GM21447 (cell line): Measurements from ENCODE around the gene GATA5.
"Not testable (repeated sequence)": the region's sequence is repeated elsewhere in the genome, so short reads cannot be mapped to it uniquely, and the experiment has no call there.

ENCODE experiments used
- ATAC-seq: cut with Tn5 transposase; IDR thresholded peaks from one replicate; pipeline ENCODE4 v1.9.1; 2021; ENCODE audit not compliant: unreplicated experiment

Gene GATA5

DNA sequence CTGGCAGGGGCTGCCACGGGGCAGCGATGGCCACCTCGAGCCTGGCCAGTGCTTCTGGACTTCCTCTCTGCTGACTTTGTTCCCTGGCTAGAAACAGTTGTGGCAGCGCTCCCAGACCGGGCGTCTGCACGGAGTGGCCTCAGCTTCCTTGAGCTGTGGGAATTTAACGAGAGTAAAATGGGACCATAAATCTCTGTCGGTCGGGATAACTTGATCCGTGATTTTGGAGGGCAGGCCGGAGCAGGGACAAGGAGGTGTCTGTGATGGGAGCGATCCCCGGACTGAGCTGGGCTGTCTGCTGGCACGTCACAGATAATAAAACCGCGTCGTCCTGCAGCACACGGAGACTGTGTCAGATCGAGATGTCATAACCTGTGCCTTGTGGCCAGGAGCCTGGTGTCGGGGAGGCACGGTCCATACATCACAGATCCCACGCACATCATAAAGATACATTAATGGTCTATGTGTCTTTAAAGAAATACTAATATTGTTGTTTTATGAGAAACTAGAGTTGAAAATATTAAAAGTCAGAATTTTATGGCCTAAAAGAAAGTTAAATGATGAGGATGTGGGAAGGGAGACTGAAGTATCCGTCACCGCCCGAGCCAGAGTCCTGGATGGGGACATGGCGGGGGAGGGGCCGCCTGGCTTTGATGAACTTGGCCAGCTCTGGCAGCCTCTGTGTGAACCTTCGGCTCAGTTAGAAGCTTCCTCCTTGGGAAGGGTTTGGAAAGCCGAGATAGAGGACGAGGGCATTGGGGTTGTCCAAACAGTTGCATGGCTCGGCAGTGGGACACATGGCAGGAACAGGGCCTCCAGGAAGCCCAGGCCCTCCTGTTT lies 41.9 kb downstream of the GATA5 start:
- ATAC-seq: no peak

DNA sequence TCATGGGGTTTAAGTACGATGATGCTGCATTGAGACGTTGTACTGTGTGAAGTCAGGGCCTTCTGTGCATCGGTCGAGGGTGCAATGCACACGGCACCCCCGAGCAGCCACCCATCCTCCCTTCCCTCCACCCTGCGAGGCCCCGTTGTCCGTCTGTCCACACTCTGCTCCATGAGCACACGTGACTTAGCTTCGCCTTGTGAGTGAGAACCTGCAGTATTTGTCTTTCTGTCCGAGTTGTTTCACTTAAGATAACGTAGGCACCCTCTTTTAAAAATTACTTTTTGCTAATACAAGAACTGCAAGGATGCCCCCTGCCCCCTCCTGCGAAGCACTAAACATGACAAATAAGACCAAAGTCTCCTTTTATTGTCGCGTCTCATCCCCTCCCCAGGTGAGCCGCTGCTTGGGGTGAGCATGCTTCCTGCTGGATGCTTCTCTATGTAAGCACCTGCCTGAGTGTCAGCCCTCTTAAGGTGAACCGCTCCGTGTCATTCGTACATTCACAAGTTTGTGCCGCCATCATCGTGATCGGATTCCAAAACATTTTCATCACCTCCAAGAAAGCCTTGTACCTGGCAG lies 44.8 kb downstream of the GATA5 start:
- no peak for ATAC-seq

DNA sequence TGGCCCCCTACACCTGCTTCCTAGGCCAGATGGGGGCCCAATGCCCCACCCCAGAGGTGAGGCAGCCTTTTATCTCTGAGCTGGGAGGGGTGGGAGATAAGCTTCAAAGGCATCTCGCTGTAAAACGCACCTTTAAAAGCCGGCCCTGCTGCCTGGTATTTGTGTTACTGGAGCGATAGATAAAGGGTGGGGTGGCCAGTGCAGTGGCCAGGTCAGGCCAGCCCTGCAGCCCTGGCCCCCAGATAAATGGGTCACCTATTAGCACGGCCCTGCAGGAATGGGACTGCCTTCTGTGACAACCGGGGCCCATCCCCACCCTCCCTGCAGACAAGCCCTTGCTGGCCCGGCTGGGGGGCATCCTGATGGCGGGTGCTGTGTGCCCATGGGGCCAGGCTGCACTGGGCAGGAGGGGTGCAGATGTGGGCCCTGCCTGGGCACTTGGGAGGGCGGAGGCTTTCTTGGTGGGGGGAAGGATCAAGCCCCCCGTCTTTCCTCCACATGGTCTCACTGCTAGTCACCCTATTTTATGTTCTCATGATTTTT lies 45.4 kb downstream of the GATA5 start:
- ATAC-seq: no peak

DNA sequence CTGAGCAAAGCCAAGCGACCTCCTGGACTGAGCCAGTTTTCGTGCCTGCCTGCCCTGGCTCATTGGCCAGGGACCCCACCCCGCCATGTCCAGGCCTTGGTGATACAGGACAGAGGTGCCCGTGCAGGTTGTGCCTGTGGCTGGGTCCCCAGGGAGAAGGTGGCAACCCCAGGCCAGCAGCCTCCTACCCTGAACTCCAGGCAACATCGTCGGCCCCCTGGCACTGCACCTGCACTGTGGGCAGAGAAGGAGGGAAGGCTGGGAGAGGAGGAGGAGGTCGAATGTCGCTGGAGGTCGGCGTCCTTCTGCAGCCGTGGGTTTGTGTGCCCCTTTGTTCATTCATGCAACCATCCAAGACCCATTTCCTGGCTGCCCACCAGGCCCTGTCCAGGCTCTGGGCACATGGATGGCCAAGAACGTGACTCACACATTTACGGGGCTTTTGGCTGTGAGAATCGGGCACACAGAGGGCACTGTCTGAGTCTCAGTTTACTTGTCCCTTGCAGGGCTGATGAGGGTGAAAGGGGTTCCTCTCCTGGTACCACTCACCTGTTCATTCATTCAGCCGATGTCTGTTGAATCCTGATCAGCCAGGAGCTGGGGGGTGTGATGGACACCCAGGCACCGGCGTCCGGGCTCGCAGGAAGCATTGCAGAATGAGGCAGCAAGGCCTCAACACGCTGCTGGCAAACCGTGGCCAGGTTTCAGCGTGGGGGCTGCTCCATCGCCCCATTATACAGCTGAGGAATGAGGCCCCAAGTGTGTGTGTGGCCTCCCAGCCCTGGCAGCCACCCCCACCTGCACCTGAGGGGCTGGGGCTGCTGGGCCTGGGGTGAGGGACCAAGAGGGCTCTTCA lies 46.1 kb downstream of the GATA5 start:
- ATAC-seq: no peak

DNA sequence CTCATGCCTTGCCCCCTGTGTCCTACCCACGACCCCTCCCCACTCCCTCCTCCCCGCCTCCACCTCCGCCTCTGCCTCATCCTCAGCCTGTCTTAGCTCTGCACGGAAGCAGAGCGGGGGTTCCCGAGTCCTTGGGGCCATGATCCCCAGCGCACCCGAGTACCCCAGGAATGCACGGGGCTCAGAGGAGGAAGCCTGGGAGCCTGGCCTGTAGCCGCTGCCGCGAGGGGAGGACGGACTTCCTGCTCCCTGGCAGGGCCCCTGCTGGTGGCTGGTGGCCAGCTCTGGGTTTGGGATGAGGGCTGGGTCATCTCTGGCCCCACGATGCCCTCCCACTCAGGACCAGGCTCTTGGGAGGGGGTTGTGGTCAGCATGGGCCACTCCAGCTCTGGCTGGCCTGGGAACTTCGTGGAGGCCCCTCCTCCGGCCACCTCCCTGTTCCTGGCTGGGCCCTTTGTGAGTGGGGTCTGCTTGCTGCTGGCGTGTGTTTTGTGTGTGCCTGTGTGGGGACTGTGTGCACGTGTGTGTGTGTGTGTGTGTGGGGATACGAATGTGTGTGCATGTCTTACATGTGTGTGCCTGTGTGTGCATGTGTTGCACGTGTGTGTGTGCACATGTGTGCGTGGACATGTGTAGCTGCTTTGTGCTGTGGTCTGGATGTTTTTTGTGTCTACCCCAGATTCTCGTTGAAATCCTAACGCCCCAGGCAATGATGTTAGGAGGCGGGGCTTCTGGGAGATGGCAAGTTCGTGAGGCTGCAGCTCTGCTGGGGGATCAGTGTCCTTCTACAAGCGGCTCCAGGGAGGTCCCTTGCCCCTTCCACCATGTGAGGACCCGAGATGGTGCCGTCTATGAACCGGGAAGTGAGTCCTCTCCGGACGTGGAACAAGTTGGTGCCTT lies 47.1 kb downstream of the GATA5 start:
- ATAC-seq: no peak

DNA sequence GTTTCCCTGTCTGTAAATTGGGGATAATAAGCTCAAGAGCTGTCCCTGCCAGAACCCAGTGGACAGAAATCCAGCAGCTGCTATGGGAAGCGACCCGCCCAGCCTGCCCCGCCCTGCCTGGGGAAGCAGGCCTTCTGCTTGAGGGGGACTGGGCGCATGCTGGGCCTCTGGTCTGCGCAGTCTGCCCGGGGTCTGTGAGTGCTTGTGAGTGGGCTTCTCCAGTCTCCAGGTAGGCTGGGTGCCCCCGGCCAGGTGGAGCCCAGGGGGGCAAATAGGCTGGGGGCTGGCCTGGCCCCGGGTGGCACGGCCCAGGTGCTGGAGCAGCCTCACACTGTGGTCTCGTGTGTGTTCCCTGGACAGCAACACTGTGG lies 47.8 kb downstream of the GATA5 start:
- no peak for ATAC-seq

DNA sequence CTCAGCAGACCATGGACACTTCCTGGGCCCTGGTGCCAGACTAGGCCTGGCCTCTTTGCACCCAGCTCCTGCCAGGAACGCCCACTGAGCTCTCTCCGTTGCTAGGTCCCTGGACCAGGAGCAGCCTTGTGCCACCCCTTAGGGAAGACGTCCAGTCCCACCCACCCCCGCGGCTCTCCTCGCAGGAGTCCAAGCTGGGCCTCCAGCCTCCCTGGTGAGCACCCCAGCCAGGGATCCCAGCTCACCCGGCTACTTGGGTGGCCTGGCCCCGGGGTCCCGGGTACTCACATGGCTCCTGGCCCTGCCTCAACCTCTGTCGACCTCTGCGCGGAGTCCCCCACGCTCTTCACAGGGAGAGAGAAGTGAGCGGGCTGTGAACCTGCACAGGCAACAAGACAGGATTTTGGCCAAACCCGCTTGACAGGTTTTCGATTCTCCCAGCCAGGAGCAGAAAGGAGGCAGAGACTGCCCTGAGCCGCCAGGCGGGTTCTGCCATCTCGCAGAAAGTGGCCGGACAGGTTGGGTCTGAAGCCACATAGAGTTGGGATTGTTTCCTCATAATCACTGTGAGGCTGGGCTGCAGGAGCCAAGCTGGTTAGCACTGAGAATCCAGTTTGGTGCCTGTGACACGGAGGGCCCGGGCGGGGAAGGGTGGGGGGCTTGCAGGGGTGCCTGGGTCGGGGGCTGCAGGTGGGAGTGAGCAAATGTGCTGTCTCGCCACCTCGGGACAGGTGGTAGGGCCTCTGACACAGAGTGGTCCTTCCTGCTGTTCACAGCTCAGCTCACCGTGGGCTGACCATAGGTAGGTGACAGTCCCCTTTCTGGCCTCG lies 48.4 kb downstream of the GATA5 start, which contains the start of gene RBBP8NL:
RBBP8NL (minus strand) TSS at position 368 of the 830 bp plus-strand sequence. CDS start 7,892 bp downstream, outside the sequence.
- no peak for ATAC-seq

DNA sequence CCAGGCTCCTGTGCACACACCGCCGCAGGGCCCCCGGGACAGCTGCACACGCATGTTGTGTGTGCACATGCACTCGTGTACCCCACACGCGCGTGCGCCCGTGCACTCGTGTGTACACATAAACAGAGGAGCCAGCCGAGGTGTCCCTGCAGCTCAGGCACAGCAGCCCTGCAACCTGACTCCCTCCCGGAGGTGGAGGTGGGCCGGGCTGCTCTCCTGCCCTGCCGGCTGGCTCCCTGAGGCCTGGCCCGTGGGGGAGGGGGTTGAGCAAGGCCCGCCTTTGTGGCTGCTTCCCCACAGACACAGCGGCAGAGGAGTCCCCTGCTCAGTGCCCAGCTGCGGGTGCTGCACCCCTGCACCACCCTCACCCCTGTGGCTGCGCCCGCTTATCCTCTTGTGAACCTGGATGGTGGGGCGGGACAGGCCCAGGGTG lies 49.1 kb downstream of the GATA5 start:
- ATAC-seq: no peak

DNA sequence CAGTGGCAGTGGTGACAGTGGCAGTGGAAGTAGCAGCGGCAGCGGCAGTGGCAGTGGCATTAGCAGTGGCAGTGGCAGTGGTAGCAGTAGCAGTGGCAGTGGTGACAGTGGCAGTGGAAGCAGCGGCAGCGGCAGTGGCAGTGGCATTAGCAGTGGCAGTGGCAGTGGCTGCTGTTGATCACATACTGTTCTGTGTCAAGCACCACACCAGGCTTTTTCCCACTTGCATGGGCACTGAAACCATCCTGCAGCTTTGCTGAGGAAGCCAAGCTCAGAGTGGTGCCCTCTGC lies 49.8 kb downstream of the GATA5 start:
- not testable (repeated sequence) for ATAC-seq

DNA sequence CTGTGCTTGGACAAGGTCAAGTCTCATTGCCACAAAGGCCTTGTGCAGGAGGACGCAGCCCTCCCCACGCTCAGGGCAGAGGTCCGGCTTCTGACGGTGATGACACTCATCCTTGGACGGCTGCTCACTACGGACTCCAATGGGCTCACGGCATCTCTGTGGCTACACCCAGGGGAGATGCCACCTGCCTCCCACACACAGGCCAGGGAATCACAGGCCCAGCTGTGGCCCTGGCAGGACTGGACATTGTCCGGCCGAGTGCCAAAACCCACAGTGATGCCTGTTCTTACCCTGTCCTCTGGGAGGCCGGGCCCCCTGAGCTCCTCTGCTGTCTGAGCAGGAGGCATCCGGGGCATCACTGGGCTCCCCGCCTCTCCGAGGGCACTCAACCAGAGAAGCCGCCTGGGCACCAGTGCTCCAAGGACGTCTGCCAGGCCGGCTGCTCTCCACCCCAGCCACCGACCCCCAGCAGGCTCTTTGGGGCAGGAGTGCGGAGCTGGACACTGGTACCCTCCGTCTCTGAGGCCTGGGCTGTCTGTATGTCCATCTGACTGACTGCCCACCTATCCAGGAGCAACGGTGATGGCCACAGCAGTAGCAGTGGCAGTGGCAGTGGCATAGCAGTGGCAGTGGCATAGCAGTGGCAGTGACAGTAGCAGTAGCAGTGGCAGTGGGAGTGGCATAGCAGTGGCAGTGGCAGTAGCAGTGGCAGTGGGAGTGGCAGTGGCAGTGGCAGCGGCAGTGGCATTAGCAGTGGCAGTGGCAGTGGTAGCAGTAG lies 50.3 kb downstream of the GATA5 start:
- ATAC-seq: no peak

DNA sequence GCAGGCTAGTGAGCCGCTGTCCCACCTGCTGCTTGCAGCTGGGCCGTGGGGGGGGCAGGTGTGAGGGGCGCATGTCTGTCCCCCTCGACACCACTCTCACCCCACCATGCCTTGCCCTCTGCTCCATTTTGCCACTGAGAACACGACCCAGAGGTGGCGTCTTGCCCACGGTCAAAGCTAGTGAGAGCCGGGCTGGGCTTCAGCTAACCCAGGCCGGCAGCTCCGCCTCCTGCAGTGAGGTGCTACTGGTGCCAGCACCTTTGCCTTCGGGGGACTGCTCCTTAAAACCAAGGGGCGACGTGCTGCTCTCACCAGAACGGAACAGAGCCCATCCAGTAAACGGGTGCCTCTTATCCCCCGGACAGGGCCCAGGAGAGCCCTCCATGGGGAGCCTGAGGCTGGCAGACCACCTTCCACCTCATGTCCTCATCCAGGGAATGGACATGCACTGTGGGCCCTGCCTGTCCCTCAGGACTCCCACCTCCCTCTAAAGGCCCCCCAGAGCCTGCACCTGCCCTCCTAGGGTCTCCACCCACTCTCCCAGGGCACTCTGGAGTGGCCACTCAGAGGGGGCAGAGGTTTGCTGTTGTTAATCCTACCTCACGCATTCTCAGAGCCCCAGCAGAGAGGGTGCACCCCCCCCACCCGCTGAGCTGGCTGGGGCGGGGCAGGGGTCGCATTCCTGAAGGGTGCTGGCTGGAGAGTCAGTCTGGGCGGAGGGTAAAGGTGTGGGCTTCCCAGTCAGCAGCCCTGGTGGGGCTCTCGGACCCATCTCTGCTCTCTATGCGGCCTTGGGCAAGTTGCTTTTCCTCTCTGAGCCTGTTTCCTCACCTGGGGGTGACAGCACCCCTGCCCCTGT lies 51.3 kb downstream of the GATA5 start:
- ATAC-seq: no peak

DNA sequence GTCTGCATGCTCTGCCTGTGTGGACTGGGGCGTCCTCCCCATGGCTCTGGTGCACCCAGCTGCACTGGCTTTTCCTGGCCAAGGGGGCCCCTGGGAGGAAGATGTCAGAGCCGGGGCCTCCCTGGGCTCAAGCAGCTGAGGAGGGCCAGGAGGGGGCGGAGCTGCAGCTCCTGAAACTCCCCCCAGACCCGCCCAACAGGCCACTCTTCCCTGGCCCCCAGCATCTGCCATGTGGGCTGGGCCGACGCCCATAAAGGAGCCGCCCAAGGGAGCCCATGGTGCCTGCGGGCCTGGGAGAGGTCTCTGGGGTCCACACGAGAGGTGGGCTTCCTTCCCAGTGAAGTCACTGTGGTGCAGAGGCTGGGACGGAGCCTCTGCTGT lies 52.5 kb downstream of the GATA5 start:
- no peak for ATAC-seq

DNA sequence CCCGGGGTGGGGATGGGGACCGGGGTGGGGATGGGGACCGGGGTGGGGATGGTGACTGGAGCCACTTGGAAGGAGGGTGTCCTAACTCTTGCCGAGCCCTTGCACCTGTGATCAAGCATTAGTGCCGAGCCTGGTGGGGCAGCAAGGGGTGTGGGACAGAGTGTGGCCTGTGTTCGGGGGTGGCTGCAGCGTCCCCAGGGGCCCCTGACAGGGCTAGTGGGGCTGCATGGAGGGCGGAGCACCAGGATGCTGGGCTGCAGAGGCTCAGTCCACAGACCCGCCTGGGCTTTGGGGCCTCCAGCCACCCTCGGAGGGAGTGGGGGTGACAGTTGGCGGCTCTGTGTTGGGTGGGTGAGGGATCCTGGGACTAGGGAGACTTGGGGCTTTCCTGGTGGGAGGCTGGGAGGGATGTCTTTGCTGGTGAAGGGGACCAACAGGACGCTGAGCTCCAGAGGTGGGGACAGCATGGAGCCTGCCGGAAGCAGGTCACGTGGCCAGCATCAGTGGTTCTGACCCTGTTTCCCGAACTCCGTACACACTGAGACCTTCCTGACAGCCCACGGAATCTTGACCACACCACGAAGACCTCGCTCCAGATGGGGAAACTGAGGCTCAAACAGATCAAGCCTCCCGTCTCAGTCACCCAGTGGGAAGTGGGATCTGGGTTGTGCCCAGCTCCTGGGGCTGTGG lies 53.0 kb downstream of the GATA5 start:
- ATAC-seq: no peak

DNA sequence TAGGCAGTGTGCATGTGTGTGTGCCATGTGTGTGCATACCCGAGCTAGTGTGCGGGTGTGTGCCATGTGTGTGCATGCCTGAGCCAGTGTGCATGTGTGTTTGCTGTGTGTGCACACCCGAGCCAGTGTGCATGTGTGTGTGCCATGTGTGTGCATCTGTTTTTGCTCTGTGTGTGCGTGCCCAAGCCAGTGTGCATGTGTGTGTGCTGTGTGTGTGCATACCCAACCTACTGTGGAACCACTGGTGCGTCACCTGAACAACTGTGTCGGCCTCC lies 54.1 kb downstream of the GATA5 start:
- no peak for ATAC-seq

DNA sequence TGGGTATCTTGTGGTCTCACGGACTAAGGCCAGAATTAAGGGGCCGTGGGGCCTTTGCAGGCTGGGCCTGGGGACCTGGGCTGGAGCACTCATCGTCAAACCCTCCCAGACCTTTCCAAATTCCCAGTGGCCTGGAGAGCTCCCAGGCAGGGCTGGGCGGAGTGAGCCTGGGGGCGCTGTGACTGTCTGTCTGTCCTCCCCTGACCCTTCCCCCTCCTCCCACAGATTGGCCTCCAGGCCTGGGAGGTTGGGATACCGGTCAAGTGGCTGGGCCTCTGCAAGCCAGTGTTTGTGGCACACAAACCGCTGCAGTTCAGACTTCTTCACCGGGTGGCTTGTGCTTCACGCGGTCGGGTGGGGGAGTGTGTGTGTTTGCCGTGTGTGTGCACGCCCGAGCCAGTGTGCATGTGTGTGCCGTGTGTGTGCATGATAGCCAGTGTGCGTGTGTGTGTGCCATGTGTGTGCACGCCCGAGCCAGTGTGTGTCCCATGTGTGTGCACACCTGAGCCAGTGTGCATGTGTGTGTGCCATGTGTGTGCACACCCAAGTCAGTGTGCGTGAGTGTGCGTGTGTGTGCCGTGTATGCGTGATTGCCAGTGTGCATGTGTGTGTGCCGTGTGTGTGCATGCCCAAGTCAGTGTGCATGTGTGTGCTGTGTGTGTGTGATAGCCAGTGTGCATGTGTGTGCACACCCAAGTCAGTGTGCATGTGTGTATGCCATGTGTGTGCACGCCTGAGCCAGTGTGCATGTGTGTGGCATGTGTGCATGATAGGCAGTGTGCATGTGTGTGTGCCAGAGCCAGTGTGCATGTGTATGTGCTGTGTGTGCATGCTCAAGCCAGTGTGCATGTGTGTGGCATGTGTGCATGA lies 54.7 kb downstream of the GATA5 start:
- no peak for ATAC-seq

DNA sequence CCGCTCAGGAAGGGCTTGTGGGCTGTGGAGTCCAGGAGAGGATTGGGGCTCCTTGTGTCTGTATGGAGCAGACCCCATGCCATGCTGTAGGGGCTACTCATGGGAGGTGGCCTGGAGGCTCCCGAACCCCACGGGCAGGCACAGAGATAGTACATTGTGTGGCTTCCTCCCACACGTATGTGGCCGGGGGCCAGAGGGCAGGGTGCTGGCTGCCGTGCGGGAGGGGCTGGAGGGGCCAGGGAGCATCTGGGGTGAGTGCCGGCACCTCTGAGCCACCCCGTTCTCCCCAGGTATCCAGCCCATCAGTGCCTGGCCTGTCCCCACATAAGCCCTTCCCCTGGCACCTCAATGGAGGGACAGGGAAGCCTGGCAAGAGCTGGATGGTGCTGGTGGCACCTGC lies 56.0 kb downstream of the GATA5 start:
- ATAC-seq: no peak
